Mesenchymal stem cell (in vitro differentiated cells and primary cell): Measurements from ENCODE around the gene LAMA4.

ENCODE experiments used
- DNase-seq: peaks from one replicate; pipeline ENCODE4 v3.0.0-alpha.2; 2013
- H2AFZ ChIP-seq: one replicate; pipeline ENCODE4 v1.6.1; 2013; ENCODE audit warnings: low read depth, mild to moderate bottlenecking, control low read depth, inconsistent platforms, low read length, moderate library complexity
- H2AK5ac ChIP-seq: 2 replicates; pipeline ENCODE4 v1.6.1; 2013; ENCODE audit warnings: low read length, moderate library complexity, mild to moderate bottlenecking, inconsistent platforms; ENCODE audit not compliant: severe bottlenecking
- H2BK120ac ChIP-seq: one replicate; pipeline ENCODE4 v1.6.1; 2013; ENCODE audit warnings: low read depth, mild to moderate bottlenecking, inconsistent platforms, low read length, moderate library complexity
- H2BK12ac ChIP-seq, 2 experiments: one replicate each; pipeline ENCODE4 v1.6.1; 2013; ENCODE audit warnings: inconsistent platforms in 2 of 2, low read length in 2 of 2, mild to moderate bottlenecking in 2 of 2, moderate library complexity in 2 of 2, control low read depth in 1 of 2
- H2BK15ac ChIP-seq: one replicate; pipeline ENCODE4 v1.6.1; 2013; ENCODE audit warnings: mild to moderate bottlenecking, low read depth, inconsistent platforms; ENCODE audit not compliant: poor library complexity, severe bottlenecking
- H2BK5ac ChIP-seq: 2 replicates; pipeline ENCODE4 v1.6.1; 2013; ENCODE audit warnings: low read depth, mild to moderate bottlenecking, low read length, control low read depth, inconsistent platforms; ENCODE audit not compliant: poor library complexity, severe bottlenecking
- H3K14ac ChIP-seq, 2 experiments: one replicate each; pipeline ENCODE4 v1.6.1; 2013; ENCODE audit warnings: inconsistent platforms in 2 of 2, low read length in 2 of 2, control low read depth in 1 of 2, mild to moderate bottlenecking in 1 of 2, moderate library complexity in 1 of 2
- H3K18ac ChIP-seq, 2 experiments: one replicate each; pipeline ENCODE4 v1.6.1; 2013; ENCODE audit warnings: inconsistent platforms in 2 of 2, low read length in 2 of 2, control low read depth in 1 of 2, low read depth in 1 of 2, mild to moderate bottlenecking in 1 of 2
- H3K23ac ChIP-seq, 2 experiments: one replicate each; pipeline ENCODE4 v1.6.1; 2013; ENCODE audit warnings: inconsistent platforms in 2 of 2, low read length in 2 of 2, mild to moderate bottlenecking in 2 of 2, moderate library complexity in 2 of 2, control low read depth in 1 of 2
- H3K27ac ChIP-seq: 2 replicates; pipeline ENCODE4 v1.5.1; 2013; ENCODE audit warnings: mild to moderate bottlenecking, moderate library complexity, low read length, control low read depth, inconsistent platforms; ENCODE audit not compliant: poor library complexity, severe bottlenecking
- H3K27me3 ChIP-seq, 2 experiments: 2 replicates each; pipeline versions ENCODE4 v1.6.1 to v1.7.0; 2013; ENCODE audit warnings: low read length in 2 of 2, mild to moderate bottlenecking in 2 of 2, moderate library complexity in 2 of 2, control low read depth in 1 of 2, inconsistent platforms in 1 of 2; ENCODE audit not compliant: control insufficient read depth in 1 of 2, insufficient read depth in 1 of 2
- H3K36me3 ChIP-seq, 2 experiments: 2 replicates each; pipeline versions ENCODE4 v1.6.1 to v1.7.0; 2013; ENCODE audit warnings: low read length in 2 of 2, control low read depth in 1 of 2, inconsistent platforms in 1 of 2, low read depth in 1 of 2, mild to moderate bottlenecking in 1 of 2; ENCODE audit not compliant: insufficient read depth in 2 of 2, control insufficient read depth in 1 of 2
- H3K4ac ChIP-seq, 2 experiments: one replicate each; pipeline ENCODE4 v1.6.1; 2013; ENCODE audit warnings: inconsistent platforms in 2 of 2, low read length in 2 of 2, mild to moderate bottlenecking in 2 of 2, moderate library complexity in 2 of 2, control low read depth in 1 of 2, low read depth in 1 of 2
- H3K4me1 ChIP-seq: 2 replicates; pipeline ENCODE4 v1.6.1; 2013; ENCODE audit warnings: low read depth, low read length, control low read depth; ENCODE audit not compliant: control insufficient read depth, insufficient read depth
- H3K4me2 ChIP-seq: 2 replicates; pipeline ENCODE4 v1.6.1; 2013; ENCODE audit warnings: low read length, mild to moderate bottlenecking, inconsistent platforms; ENCODE audit not compliant: poor library complexity, severe bottlenecking
- H3K4me3 ChIP-seq, 2 experiments: 2 replicates each; pipeline versions ENCODE4 v1.5.1 to v1.7.0; 2013; ENCODE audit warnings: low read length in 2 of 2, mild to moderate bottlenecking in 2 of 2, control low read depth in 1 of 2, low read depth in 1 of 2; ENCODE audit not compliant: insufficient read depth in 1 of 2
- H3K79me1 ChIP-seq: replicated peaks from 2 replicates; pipeline ENCODE4 v1.6.1; 2013; ENCODE audit warnings: mild to moderate bottlenecking, control low read depth, low read length, inconsistent platforms; ENCODE audit not compliant: poor library complexity, severe bottlenecking
- H3K9ac ChIP-seq: 2 replicates; pipeline ENCODE4 v1.7.0; 2013; ENCODE audit warnings: mild to moderate bottlenecking, low read length, moderate library complexity
- H3K9me3 ChIP-seq: 2 replicates; pipeline ENCODE4 v1.7.0; 2013; ENCODE audit warnings: mild to moderate bottlenecking, low read length; ENCODE audit not compliant: control insufficient read depth
- H4K8ac ChIP-seq: one replicate; pipeline ENCODE4 v1.6.1; 2013; ENCODE audit warnings: inconsistent platforms, mild to moderate bottlenecking, low read length, moderate library complexity
- H4K91ac ChIP-seq: one replicate; pipeline ENCODE4 v1.6.1; 2013; ENCODE audit warnings: mild to moderate bottlenecking, low read length, inconsistent platforms
- WGBS: methylation state at CpG from one replicate; pipeline ENCODE4 v1.1.7; 2013; ENCODE audit warnings: mixed read lengths; 5-methylcytosine and 5-hydroxymethylcytosine counted together

The LAMA4 gene

GRCh38 chr6:112128208-112128607, 126.2 kb downstream of the LAMA4 start:
- Histone ChIP-seq H3K23ac (no peak overlapping the region), H4K8ac (no peak overlapping the region), H3K4me1 (no peaks in the 10 kb centered on the region), H3K4me3 (no peak overlapping the region), H3K14ac (no peak overlapping the region), H3K27me3 (no peaks in the 10 kb centered on the region), H3K79me1 (no peaks in the 10 kb centered on the region), H2BK15ac (peak overlapping the region; percentile 67), H2BK120ac (no peak overlapping the region), H3K9ac (no peak overlapping the region), H3K27ac (no peak overlapping the region), H3K9me3 (no peaks in the 10 kb centered on the region), H2BK5ac (no peak overlapping the region), H2AK5ac (no peak overlapping the region), H3K4me2 (no peak overlapping the region), H4K91ac (no peak overlapping the region), H2AFZ (no peak overlapping the region), H3K36me3 (peaks cover 0 to 99% of the 10 kb centered on the region in 2 experiments), H3K4ac (no peak overlapping the region), H3K18ac (no peak overlapping the region), H2BK12ac (no peak overlapping the region)
- WGBS: 91% methylated on average over 5 of the region's 5 CpGs
- no peak for DNase-seq

GRCh38 chr6:112123982-112124381, 130.4 kb downstream of the LAMA4 start:
- Histone ChIP-seq H2BK15ac (no peak overlapping the region), H3K4ac (no peak overlapping the region), H3K4me1 (no peaks in the 10 kb centered on the region), H3K18ac (no peak overlapping the region), H2AK5ac (no peak overlapping the region), H2BK5ac (no peak overlapping the region), H3K9me3 (no peaks in the 10 kb centered on the region), H3K23ac (no peak overlapping the region), H2BK12ac (no peak overlapping the region), H3K27me3 (no peaks in the 10 kb centered on the region), H3K79me1 (no peaks in the 10 kb centered on the region), H2AFZ (no peak overlapping the region), H4K91ac (no peak overlapping the region), H3K36me3 (peaks cover 0 to 99% of the 10 kb centered on the region in 2 experiments), H3K9ac (no peak overlapping the region), H3K4me2 (no peak overlapping the region), H4K8ac (no peak overlapping the region), H3K14ac (no peak overlapping the region), H3K4me3 (no peak overlapping the region), H2BK120ac (no peak overlapping the region), H3K27ac (no peak overlapping the region)
- DNase-seq: no peak
- whole genome bisulfite sequencing: 100% methylated on average over 1 of the region's 1 CpG

- H3K9ac ChIP-seq: no peak overlapping the region
- 95% methylated on average over 1 of the region's 2 CpGs for WGBS
- no peak overlapping the region for H3K4ac ChIP-seq
- no peak overlapping the region for H3K18ac ChIP-seq
- no peaks in the 10 kb centered on the region for H3K9me3 ChIP-seq
- H2AK5ac ChIP-seq: no peak overlapping the region
- no peak overlapping the region for H4K8ac ChIP-seq
- H3K27ac ChIP-seq: no peak overlapping the region
- DNase-seq: no peak
- H2BK12ac ChIP-seq: no peak overlapping the region
- H3K79me1 ChIP-seq: no peaks in the 10 kb centered on the region
- H3K36me3 ChIP-seq: peaks cover 0 to 99% of the 10 kb centered on the region in 2 experiments
- H3K4me3 ChIP-seq: no peak overlapping the region
- H2BK5ac ChIP-seq: no peak overlapping the region
- no peaks in the 10 kb centered on the region for H3K27me3 ChIP-seq
- no peak overlapping the region for H3K4me2 ChIP-seq
- no peak overlapping the region for H2BK15ac ChIP-seq
- H3K14ac ChIP-seq: no peak overlapping the region
- no peak overlapping the region for H3K23ac ChIP-seq
- H3K4me1 ChIP-seq: no peaks in the 10 kb centered on the region
- H4K91ac ChIP-seq: no peak overlapping the region
- no peak overlapping the region for H2AFZ ChIP-seq
- no peak overlapping the region for H2BK120ac ChIP-seq
These were observed 131.6 kb downstream of the LAMA4 start for GRCh38 chr6:112122756-112123155.

GRCh38 chr6:112118034-112118433, 136.3 kb downstream of the LAMA4 start:
- no peaks in the 10 kb centered on the region for H3K79me1 ChIP-seq
- no peak overlapping the region for H2BK12ac ChIP-seq
- H3K27me3 ChIP-seq: no peaks in the 10 kb centered on the region
- no peak overlapping the region for H2AK5ac ChIP-seq
- H2AFZ ChIP-seq: no peak overlapping the region
- no peak overlapping the region for H3K27ac ChIP-seq
- H3K36me3 ChIP-seq: peaks cover 0 to 100% of the 10 kb centered on the region in 2 experiments
- no peak overlapping the region for H2BK15ac ChIP-seq
- no peak overlapping the region for H3K18ac ChIP-seq
- H3K9ac ChIP-seq: no peak overlapping the region
- no peak overlapping the region for H3K14ac ChIP-seq
- no peak overlapping the region for H3K23ac ChIP-seq
- no peaks in the 10 kb centered on the region for H3K9me3 ChIP-seq
- H4K91ac ChIP-seq: no peak overlapping the region
- no peak for DNase-seq
- H3K4ac ChIP-seq: no peak overlapping the region
- no peak overlapping the region for H2BK5ac ChIP-seq
- no peak overlapping the region for H3K4me2 ChIP-seq
- no peak overlapping the region for H3K4me3 ChIP-seq
- no peak overlapping the region for H4K8ac ChIP-seq
- peaks cover 5% of the 10 kb centered on the region for H3K4me1 ChIP-seq
- H2BK120ac ChIP-seq: no peak overlapping the region
